ENCODE measurements around the gene ERBB2.

DNA sequence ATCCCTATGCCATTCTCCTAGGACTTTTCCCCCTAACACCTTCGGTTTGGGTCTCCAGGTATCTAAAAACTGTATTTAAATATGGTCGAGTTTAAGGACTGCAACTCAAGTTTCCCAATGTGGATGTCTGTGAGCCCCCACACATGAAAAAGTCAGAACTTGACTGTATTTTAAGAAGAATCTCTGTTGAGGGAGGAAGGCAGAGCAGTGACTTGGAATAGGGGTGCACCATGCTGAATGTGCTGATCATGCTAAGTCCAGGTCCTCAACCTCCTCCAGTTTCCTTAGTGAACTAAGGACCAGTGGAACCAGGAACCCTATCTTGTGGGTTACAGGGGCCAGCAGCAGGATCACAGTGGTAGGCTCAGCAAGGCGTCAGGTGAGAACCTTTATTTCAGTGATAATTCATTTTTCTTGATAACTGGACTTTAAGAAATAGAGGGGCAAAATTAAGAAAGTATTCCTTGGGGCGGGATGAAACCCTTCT is 57.4 kb downstream of the ERBB2 start:
- TF ChIP-seq, protein P1, sequence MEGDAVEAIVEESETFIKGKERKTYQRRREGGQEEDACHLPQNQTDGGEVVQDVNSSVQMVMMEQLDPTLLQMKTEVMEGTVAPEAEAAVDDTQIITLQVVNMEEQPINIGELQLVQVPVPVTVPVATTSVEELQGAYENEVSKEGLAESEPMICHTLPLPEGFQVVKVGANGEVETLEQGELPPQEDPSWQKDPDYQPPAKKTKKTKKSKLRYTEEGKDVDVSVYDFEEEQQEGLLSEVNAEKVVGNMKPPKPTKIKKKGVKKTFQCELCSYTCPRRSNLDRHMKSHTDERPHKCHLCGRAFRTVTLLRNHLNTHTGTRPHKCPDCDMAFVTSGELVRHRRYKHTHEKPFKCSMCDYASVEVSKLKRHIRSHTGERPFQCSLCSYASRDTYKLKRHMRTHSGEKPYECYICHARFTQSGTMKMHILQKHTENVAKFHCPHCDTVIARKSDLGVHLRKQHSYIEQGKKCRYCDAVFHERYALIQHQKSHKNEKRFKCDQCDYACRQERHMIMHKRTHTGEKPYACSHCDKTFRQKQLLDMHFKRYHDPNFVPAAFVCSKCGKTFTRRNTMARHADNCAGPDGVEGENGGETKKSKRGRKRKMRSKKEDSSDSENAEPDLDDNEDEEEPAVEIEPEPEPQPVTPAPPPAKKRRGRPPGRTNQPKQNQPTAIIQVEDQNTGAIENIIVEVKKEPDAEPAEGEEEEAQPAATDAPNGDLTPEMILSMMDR (IDR thresholded peaks at IDR 0.05): no peak
- TF ChIP-seq POLR2AphosphoS5 (IDR thresholded peaks at IDR 0.05) (no peak), POLR2A (IDR thresholded peaks at IDR 0.05) (no peak), EP300 (IDR thresholded peaks at IDR 0.05) (no peak)

Data from suprapubic skin (tissue), 4 donors.